Stomach (tissue), 4 donors: ENCODE results near the gene BCHE.

Source experiments
- POLR2A ChIP-seq, 4 donors: fragments of 450-650 bp; IDR thresholded peaks; one replicate each; pipeline ENCODE4 v1.6.1; 2016; ENCODE audit warnings: antibody characterized with exemption in 4 of 4, control low read depth in 2 of 4, mild to moderate bottlenecking in 1 of 4, moderate library complexity in 1 of 4
- POLR2AphosphoS5 ChIP-seq, 3 donors: sonication (generic); formaldehyde crosslinking; IDR thresholded peaks; one replicate each; pipeline ENCODE4 v1.6.1; 2016; ENCODE audit warnings: antibody characterized with exemption in 3 of 3
- TF ChIP-seq, protein P1 (sequence below), 7 experiments: fragments of 450-650 bp in 4 of 7; fragments of 200-600 bp in 3 of 7; sonication (generic) in 3 of 7; IDR thresholded peaks; one replicate each; pipeline ENCODE4 v1.5.1; 2016 to 2019; ENCODE audit warnings: antibody characterized with exemption in 7 of 7, control low read depth in 2 of 7, mild to moderate bottlenecking in 1 of 7

GRCh38 chr3:165788531-165788930 lies 48.7 kb downstream of the BCHE start:
- TF ChIP-seq, protein P1, sequence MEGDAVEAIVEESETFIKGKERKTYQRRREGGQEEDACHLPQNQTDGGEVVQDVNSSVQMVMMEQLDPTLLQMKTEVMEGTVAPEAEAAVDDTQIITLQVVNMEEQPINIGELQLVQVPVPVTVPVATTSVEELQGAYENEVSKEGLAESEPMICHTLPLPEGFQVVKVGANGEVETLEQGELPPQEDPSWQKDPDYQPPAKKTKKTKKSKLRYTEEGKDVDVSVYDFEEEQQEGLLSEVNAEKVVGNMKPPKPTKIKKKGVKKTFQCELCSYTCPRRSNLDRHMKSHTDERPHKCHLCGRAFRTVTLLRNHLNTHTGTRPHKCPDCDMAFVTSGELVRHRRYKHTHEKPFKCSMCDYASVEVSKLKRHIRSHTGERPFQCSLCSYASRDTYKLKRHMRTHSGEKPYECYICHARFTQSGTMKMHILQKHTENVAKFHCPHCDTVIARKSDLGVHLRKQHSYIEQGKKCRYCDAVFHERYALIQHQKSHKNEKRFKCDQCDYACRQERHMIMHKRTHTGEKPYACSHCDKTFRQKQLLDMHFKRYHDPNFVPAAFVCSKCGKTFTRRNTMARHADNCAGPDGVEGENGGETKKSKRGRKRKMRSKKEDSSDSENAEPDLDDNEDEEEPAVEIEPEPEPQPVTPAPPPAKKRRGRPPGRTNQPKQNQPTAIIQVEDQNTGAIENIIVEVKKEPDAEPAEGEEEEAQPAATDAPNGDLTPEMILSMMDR (IDR thresholded peaks at IDR 0.05), result no peak
- TF ChIP-seq POLR2AphosphoS5 (IDR thresholded peaks at IDR 0.05) (no peak), POLR2A (IDR thresholded peaks at IDR 0.05) (no peak)
